ENCODE measurements around the gene C1orf198. TPM values are rescaled to one million over a fixed set of nuclear protein-coding genes. Genes with fewer than 3 reads are reported as not detected.

Gene C1orf198
- polyA plus RNA-seq, 3 donors = 1.3 to 2.7 (median 1.6) TPM

GRCh38 chr1:230855886-230856285 is 12.4 kb downstream of the C1orf198 start:
- no peaks in the 10 kb centered on the region for H3K27me3 ChIP-seq (ENCODE audit: control insufficient read depth in 2 of 2, insufficient read depth in 2 of 2, low read length in 2 of 2)
- no peaks in the 10 kb centered on the region for H3K36me3 Mint-ChIP-seq
- H2AFZ ChIP-seq (ENCODE audit: insufficient read depth, low read depth, low read length, poor library complexity, severe bottlenecking) = no peak overlapping the region
- intact Hi-C loops (cut with micrococcal nuclease) = no loop called here
- peaks cover 0 to 4% (median 0%) of the 10 kb centered on the region in 3 donors for H3K27me3 Mint-ChIP-seq (ENCODE audit: low read depth in 3 of 3)
- no peaks in the 10 kb centered on the region for H3K4me1 ChIP-seq (ENCODE audit: control insufficient read depth in 1 of 2, insufficient read depth in 2 of 2, low read length in 2 of 2)
- 83% methylated on average over 1 of the region's 4 CpGs for WGBS (ENCODE audit: insufficient coverage)
- no peak overlapping the region for H3K27ac Mint-ChIP-seq
- no peak for TF ChIP-seq CTCF (IDR thresholded peaks at IDR 0.05)
- H3K9me3 ChIP-seq (replicated peaks in 1 of 2; ENCODE audit: control insufficient read depth in 1 of 2, insufficient read depth in 1 of 2, low read length in 2 of 2) = no peaks in the 10 kb centered on the region
- peaks cover 0 to 4% (median 2%) of the 10 kb centered on the region in 7 donors for H3K9me3 Mint-ChIP-seq
- no peak overlapping the region for H3K27ac ChIP-seq (ENCODE audit: low read depth in 1 of 2, low read length in 2 of 2)
- no peaks in the 10 kb centered on the region for H3K36me3 ChIP-seq (replicated peaks in 1 of 2; ENCODE audit: control insufficient read depth in 1 of 2, insufficient read depth in 2 of 2, low read length in 2 of 2)
- no peak overlapping the region for H3K9ac ChIP-seq (ENCODE audit: insufficient read depth, low read length, poor library complexity, severe bottlenecking)
- H3K4me3 Mint-ChIP-seq = no peak overlapping the region
- no peaks in the 10 kb centered on the region for H3K79me2 ChIP-seq (ENCODE audit: insufficient read depth, low read length)
- no peak overlapping the region for H3K4me3 ChIP-seq (replicated peaks in 1 of 3; ENCODE audit: low read depth in 2 of 3, low read length in 3 of 3)
- H3K4me1 Mint-ChIP-seq = peaks cover 5% of the 10 kb centered on the region
- DNase-seq = no peak
- H4K20me1 ChIP-seq (ENCODE audit: insufficient read depth, low read length) = no peaks in the 10 kb centered on the region
- no peak overlapping the region for H3K4me2 ChIP-seq (replicated peaks; ENCODE audit: extremely low read depth, low read length, poor library complexity, severe bottlenecking)

- Mint-ChIP-seq H3K4me3 (no peak overlapping the region), H3K9me3 (peaks cover 0 to 4% (median 2%) of the 10 kb centered on the region in 7 donors), H3K4me1 (no peaks in the 10 kb centered on the region), H3K36me3 (no peaks in the 10 kb centered on the region), H3K27me3 (ENCODE audit: low read depth in 3 of 3) (peaks cover 0 to 4% (median 0%) of the 10 kb centered on the region in 3 donors), H3K27ac (no peak overlapping the region)
- Histone ChIP-seq H4K20me1 (ENCODE audit: insufficient read depth, low read length) (no peaks in the 10 kb centered on the region), H3K36me3 (replicated peaks in 1 of 2; ENCODE audit: control insufficient read depth in 1 of 2, insufficient read depth in 2 of 2, low read length in 2 of 2) (no peaks in the 10 kb centered on the region), H3K4me2 (replicated peaks; ENCODE audit: extremely low read depth, low read length, poor library complexity, severe bottlenecking) (no peak overlapping the region), H2AFZ (ENCODE audit: insufficient read depth, low read depth, low read length, poor library complexity, severe bottlenecking) (no peak overlapping the region), H3K4me1 (ENCODE audit: control insufficient read depth in 1 of 2, insufficient read depth in 2 of 2, low read length in 2 of 2) (no peaks in the 10 kb centered on the region), H3K9ac (ENCODE audit: insufficient read depth, low read length, poor library complexity, severe bottlenecking) (no peak overlapping the region), H3K9me3 (replicated peaks in 1 of 2; ENCODE audit: control insufficient read depth in 1 of 2, insufficient read depth in 1 of 2, low read length in 2 of 2) (no peaks in the 10 kb centered on the region), H3K27ac (ENCODE audit: low read depth in 1 of 2, low read length in 2 of 2) (no peak overlapping the region), H3K4me3 (replicated peaks in 1 of 3; ENCODE audit: low read depth in 2 of 3, low read length in 3 of 3) (no peak overlapping the region), H3K27me3 (ENCODE audit: control insufficient read depth in 2 of 2, insufficient read depth in 2 of 2, low read length in 2 of 2) (no peaks in the 10 kb centered on the region), H3K79me2 (ENCODE audit: insufficient read depth, low read length) (no peaks in the 10 kb centered on the region)
- TF ChIP-seq CTCF (IDR thresholded peaks at IDR 0.05) = no peak
- 94% methylated on average over 6 of the region's 7 CpGs for WGBS (ENCODE audit: insufficient coverage)
- intact Hi-C loops (cut with micrococcal nuclease) = no loop called here
- DNase-seq = no peak
Measured at GRCh38 chr1:230854423-230854822, 13.9 kb downstream of the C1orf198 start.

All from CD14-positive monocyte (primary cell).